H1 (cell line): ENCODE results near the gene SLC7A14. TPM values are rescaled to one million over a fixed set of nuclear protein-coding genes. Genes with fewer than 3 reads are reported as not detected.

Experiments used
- CHD7 ChIP-seq: fragments of 300-600 bp; sonication (generic); IDR thresholded peaks from 2 replicates; pipeline ENCODE4 v1.7.1; 2012; ENCODE audit warnings: low read length, moderate library complexity, mild to moderate bottlenecking, inconsistent platforms; ENCODE audit not compliant: insufficient replicate concordance
- FOSL1 ChIP-seq: IDR thresholded peaks from 2 replicates; pipeline ENCODE4 v1.6.1; 2011; ENCODE audit warnings: mild to moderate bottlenecking, low read depth, low read length, moderate library complexity; ENCODE audit not compliant: insufficient read depth
- GTF2F1 ChIP-seq: IDR thresholded peaks from 2 replicates; pipeline ENCODE4 v1.6.1; 2012; ENCODE audit warnings: low read depth, low read length, improper control_type of control experiment, borderline replicate concordance
- TAF7 ChIP-seq: optimal IDR thresholded peaks from 2 replicates; pipeline ENCODE3; 2011; ENCODE audit warnings: low read depth, mild to moderate bottlenecking, inconsistent platforms, low read length, moderate library complexity, borderline replicate concordance
- polyA plus RNA-seq, 7 experiments: library from polyadenylated mRNA; depleted of rRNA in 3 of 7; stranded (reverse) in 5 of 7; unstranded in 2 of 7; fragments of >200 nt in 5 of 7; fragments of 200-250 nt in 2 of 7; gene quantifications; 1 replicate in 5 of 7; 2 replicates in 1 of 7; 4 replicates in 1 of 7; pipeline versions ENCODE4 v1.2.1 to v1.2.3, GENCODE V29; 2011 to 2013; ENCODE audit warnings: missing spikeins in 2 of 7, mixed read lengths in 2 of 7
- total RNA-seq: library from RNA; stranded (reverse); fragmentation: NEBNext Ultra II Directional; extraction: Animal tissue kit (Norgen Biotek cat#: 25700); gene quantifications from 2 replicates; pipeline ENCODE4 v1.2.1, GENCODE V29; 2021

Gene SLC7A14
- total and polyA plus RNA-seq, 2 of the 8 experiments (the other 6 are each of a cell fraction or from before 2014, with no cell fraction given) = 0.21 to 0.95 TPM

GRCh38 chr3:170528726-170529125 lies 57.1 kb downstream of the SLC7A14 start (continued):
- TF ChIP-seq CHD7 (no peak), TAF7 (no peak), GTF2F1 (no peak), FOSL1 (no peak)
- TF ChIP-seq, all 59 proteins: peak for 0
